Caco-2 (cell line): ENCODE results near the gene INSM2. TPM values are rescaled to one million over a fixed set of nuclear protein-coding genes. Genes with fewer than 3 reads are reported as not detected.

Experiments
- BruUV-seq: library from RNA; stranded (reverse); fragments of 400-500 nt; replicated peaks from 2 replicates; lab custom pipeline; 2021; lab: Mats Ljungman, UMichigan
- CTCF ChIA-PET: fragments of 300-600 bp; sonication (Branson Sonifier 250); formaldehyde crosslinking; loops from one replicate; lab custom pipeline; 2022; ENCODE audit warnings: antibody characterized with exemption; lab: Charles Lee
- POLR2A ChIA-PET: fragments of 300-600 bp; sonication (Branson Sonifier 250); formaldehyde crosslinking; loops from one replicate; lab custom pipeline; 2022; ENCODE audit warnings: antibody characterized with exemption; lab: Charles Lee
- DNase-seq, 2 experiments: peaks; one replicate each; pipeline versions ENCODE4 v3.0.0 to v3.0.0-alpha.2; 2020 to 2022
- H3K27me3 ChIP-seq: replicated peaks from 2 replicates; pipeline ENCODE4 v1.6.0; 2011; ENCODE audit warnings: low read length; ENCODE audit not compliant: control insufficient read depth, insufficient read depth
- H3K36me3 ChIP-seq: 2 replicates; pipeline ENCODE4 v1.5.1; 2011; ENCODE audit warnings: low read length; ENCODE audit not compliant: control insufficient read depth, insufficient read depth
- H3K4me1 ChIP-seq: fragments of 250-450 bp; sonication (Bioruptor Pico); 2 replicates; pipeline ENCODE4 v1.5.1; 2020; ENCODE audit warnings: mild to moderate bottlenecking
- H3K4me3 ChIP-seq: 2 replicates; pipeline ENCODE4 v1.5.1; 2011; ENCODE audit warnings: low read depth, mild to moderate bottlenecking, control low read depth, low read length
- H3K9me3 ChIP-seq: fragments of 250-450 bp; sonication (Bioruptor Pico); 2 replicates; pipeline ENCODE4 v1.5.1; 2020; ENCODE audit warnings: mild to moderate bottlenecking, moderate library complexity
- H3K27ac Mint-ChIP-seq: one replicate; pipeline ENCODE4 v1.8.0; 2022; ENCODE audit warnings: mixed read lengths; ENCODE audit not compliant: unreplicated experiment
- H3K27me3 Mint-ChIP-seq: one replicate; pipeline ENCODE4 v1.8.0; 2022; ENCODE audit warnings: mixed read lengths; ENCODE audit not compliant: insufficient read depth, unreplicated experiment
- H3K36me3 Mint-ChIP-seq: one replicate; pipeline ENCODE4 v1.8.0; 2022; ENCODE audit warnings: mild to moderate bottlenecking, mixed read lengths; ENCODE audit not compliant: insufficient read depth, unreplicated experiment
- H3K4me1 Mint-ChIP-seq: one replicate; pipeline ENCODE4 v1.8.0; 2022; ENCODE audit warnings: low read depth, mixed read lengths; ENCODE audit not compliant: unreplicated experiment
- H3K4me3 Mint-ChIP-seq: one replicate; pipeline ENCODE4 v1.8.0; 2022; ENCODE audit warnings: mild to moderate bottlenecking, moderate library complexity, mixed read lengths; ENCODE audit not compliant: unreplicated experiment
- H3K9me3 Mint-ChIP-seq: one replicate; pipeline ENCODE4 v1.8.0; 2022; ENCODE audit warnings: mixed read lengths; ENCODE audit not compliant: unreplicated experiment
- intact Hi-C: fragments of 100-400 bp; cut with micrococcal nuclease; formaldehyde crosslinking; loops from one replicate; pipeline ENCODE4 v1.10.0; 2022; ENCODE audit not compliant: unreplicated experiment
- total RNA-seq: library from RNA; stranded (reverse); gene quantifications from 2 replicates; pipeline ENCODE4 v1.2.3, GENCODE V29; 2022
- TF ChIP-seq, protein P1 (sequence below), 2 experiments: fragments of 200-600 bp in 1 of 2; IDR thresholded peaks; 1 replicate in 1 of 2; 2 replicates in 1 of 2; pipeline versions ENCODE4 v1.5.1 to v1.8.0; 2011 to 2022; ENCODE audit warnings: antibody characterized with exemption in 1 of 2, control low read depth in 1 of 2, inconsistent platforms in 1 of 2, low read depth in 1 of 2, low read length in 1 of 2, mild to moderate bottlenecking in 1 of 2, moderate library complexity in 1 of 2; ENCODE audit not compliant: insufficient read depth in 1 of 2, severe bottlenecking in 1 of 2, unreplicated experiment in 1 of 2

The INSM2 gene
- total RNA-seq, 1 experiment from 2014 or later, result not detected

- no peaks in the 10 kb centered on the region for H3K9me3 Mint-ChIP-seq
- no peaks in the 10 kb centered on the region for H3K9me3 ChIP-seq
Measured at GRCh38 chr14:35525695-35526094, 8.3 kb upstream of the INSM2 start.

DNA sequence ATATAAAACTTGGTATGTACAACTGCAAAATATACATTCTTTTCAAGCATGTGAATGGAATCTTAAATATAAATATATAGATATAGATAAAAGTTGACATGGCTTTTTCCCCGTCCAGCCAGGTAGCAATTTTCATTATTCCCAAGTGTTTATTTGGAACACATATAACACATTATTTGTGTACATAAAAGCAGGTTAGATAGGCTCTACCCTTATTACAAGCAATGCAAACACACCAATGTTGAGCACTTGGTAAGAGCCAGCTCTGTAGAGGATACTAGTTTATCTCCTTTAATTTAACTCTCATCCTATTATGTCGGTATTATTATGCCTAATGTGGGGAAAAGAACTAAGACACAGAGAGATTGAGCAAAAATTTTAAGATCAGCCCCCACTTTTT is 7.0 kb upstream of the INSM2 start:
- ChIA-PET POLR2A (no interaction called here), CTCF (no interaction called here)
- no TSS peak for BruUV-seq
- H3K27ac Mint-ChIP-seq, result no peak overlapping the region
- no peaks in the 10 kb centered on the region for H3K9me3 ChIP-seq
- H3K36me3 ChIP-seq, result no peaks in the 10 kb centered on the region
- H3K4me1 ChIP-seq, result no peaks in the 10 kb centered on the region
- no peaks in the 10 kb centered on the region for H3K36me3 Mint-ChIP-seq
- no peaks in the 10 kb centered on the region for H3K9me3 Mint-ChIP-seq
- DNase-seq, result no peak
- intact Hi-C loops, result no loop called here
- no peak overlapping the region for H3K4me3 Mint-ChIP-seq
- TF ChIP-seq, protein P1, sequence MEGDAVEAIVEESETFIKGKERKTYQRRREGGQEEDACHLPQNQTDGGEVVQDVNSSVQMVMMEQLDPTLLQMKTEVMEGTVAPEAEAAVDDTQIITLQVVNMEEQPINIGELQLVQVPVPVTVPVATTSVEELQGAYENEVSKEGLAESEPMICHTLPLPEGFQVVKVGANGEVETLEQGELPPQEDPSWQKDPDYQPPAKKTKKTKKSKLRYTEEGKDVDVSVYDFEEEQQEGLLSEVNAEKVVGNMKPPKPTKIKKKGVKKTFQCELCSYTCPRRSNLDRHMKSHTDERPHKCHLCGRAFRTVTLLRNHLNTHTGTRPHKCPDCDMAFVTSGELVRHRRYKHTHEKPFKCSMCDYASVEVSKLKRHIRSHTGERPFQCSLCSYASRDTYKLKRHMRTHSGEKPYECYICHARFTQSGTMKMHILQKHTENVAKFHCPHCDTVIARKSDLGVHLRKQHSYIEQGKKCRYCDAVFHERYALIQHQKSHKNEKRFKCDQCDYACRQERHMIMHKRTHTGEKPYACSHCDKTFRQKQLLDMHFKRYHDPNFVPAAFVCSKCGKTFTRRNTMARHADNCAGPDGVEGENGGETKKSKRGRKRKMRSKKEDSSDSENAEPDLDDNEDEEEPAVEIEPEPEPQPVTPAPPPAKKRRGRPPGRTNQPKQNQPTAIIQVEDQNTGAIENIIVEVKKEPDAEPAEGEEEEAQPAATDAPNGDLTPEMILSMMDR (IDR thresholded peaks at IDR 0.05; ENCODE audit: insufficient read depth in 1 of 2, low read depth in 1 of 2, low read length in 1 of 2, severe bottlenecking in 1 of 2, unreplicated experiment in 1 of 2), result no peak
- H3K4me3 ChIP-seq, result no peak overlapping the region
- no peaks in the 10 kb centered on the region; the same call in 1 of the 2 replicates for H3K27me3 ChIP-seq
- H3K4me1 Mint-ChIP-seq, result no peaks in the 10 kb centered on the region
- H3K27me3 Mint-ChIP-seq, result peaks cover 26% of the 10 kb centered on the region

More at GRCh38 chr14:35525695-35526094, 8.3 kb upstream of the INSM2 start:
- H3K27me3 ChIP-seq, result no peaks in the 10 kb centered on the region
- H3K4me3 ChIP-seq, result no peak overlapping the region
- TF ChIP-seq, protein P1 (IDR thresholded peaks at IDR 0.05; ENCODE audit: insufficient read depth in 1 of 2, low read depth in 1 of 2, low read length in 1 of 2, severe bottlenecking in 1 of 2, unreplicated experiment in 1 of 2), result no peak
- POLR2A ChIA-PET, result no interaction called here
- Mint-ChIP-seq H3K27me3 (peaks cover 18% of the 10 kb centered on the region), H3K4me1 (no peaks in the 10 kb centered on the region), H3K27ac (no peak overlapping the region), H3K4me3 (no peak overlapping the region), H3K36me3 (no peaks in the 10 kb centered on the region)
- no peaks in the 10 kb centered on the region for H3K4me1 ChIP-seq
- intact Hi-C loops, result no loop called here
- H3K36me3 ChIP-seq, result no peaks in the 10 kb centered on the region
- DNase-seq, result no peak
- BruUV-seq, result no TSS peak
- CTCF ChIA-PET, result no interaction called here

DNA sequence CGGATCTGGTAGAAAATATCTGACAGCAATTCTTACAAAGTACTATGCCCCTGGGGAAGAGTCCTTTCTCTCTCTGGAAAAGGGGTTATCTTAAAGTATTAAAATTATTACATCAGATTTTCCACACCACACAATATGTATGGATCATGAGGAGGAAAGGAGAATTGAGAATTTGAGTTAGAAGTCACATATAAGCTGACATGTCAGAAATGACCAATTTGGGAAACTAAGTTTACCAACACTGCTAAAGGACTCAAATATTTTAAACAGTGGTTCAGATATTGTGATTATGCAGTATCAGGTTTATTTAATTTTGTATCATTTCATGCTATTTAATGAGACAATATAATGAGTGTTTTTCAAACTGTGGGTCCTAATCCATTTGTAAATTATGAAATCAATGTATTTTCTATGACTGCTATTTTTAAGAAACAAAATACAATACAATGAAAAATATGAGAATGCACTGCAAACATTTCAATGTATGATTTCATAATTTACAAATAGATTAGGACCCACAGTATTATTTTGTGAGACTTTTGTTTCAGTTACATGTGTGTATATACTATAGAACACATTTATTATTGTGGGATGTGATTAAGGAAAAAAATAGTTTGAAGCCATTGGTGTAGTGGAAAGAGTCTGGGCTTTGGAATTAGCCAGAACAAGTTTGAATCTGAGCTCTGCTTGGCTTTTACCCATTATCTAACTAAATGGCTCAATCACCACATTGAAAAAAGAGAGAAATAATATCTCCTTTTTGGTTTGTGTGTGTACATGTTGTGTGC is 1.8 kb upstream of the INSM2 start:
- Mint-ChIP-seq H3K4me1 (peaks cover 7% of the 10 kb centered on the region), H3K27me3 (peaks cover 29% of the 10 kb centered on the region), H3K9me3 (no peaks in the 10 kb centered on the region), H3K36me3 (no peaks in the 10 kb centered on the region), H3K4me3 (peak overlapping the region; percentile 88), H3K27ac (no peak overlapping the region)
- no peaks in the 10 kb centered on the region for H3K36me3 ChIP-seq
- no peaks in the 10 kb centered on the region; the same call in 1 of the 2 replicates for H3K27me3 ChIP-seq
- no peak for DNase-seq
- H3K4me3 ChIP-seq, result no peak overlapping the region
- TF ChIP-seq, protein P1 (IDR thresholded peaks at IDR 0.05; ENCODE audit: insufficient read depth in 1 of 2, low read depth in 1 of 2, low read length in 1 of 2, severe bottlenecking in 1 of 2, unreplicated experiment in 1 of 2), result no peak
- no peaks in the 10 kb centered on the region for H3K9me3 ChIP-seq
- intact Hi-C loops, result loop anchor here (2.0 to 5.0 kb wide), 2 partner anchors 93 to 280 kb away; no protein-coding TSS in a partner anchor
- ChIA-PET CTCF (no interaction called here), POLR2A (no interaction called here)
- H3K4me1 ChIP-seq, result peaks cover 12% of the 10 kb centered on the region
- BruUV-seq, result no TSS peak
